IMR-90 (cell line): ENCODE data around the gene RPL27A.

Experiments
- MAFK ChIP-seq: IDR thresholded peaks from 2 replicates; pipeline ENCODE4 v1.6.1; 2012; ENCODE audit warnings: low read depth, low read length, improper control_type of control experiment
- MAZ ChIP-seq: IDR thresholded peaks from 2 replicates; pipeline ENCODE4 v1.6.1; 2012; ENCODE audit warnings: low read depth, mild to moderate bottlenecking, low read length, improper control_type of control experiment, moderate library complexity, borderline replicate concordance
- MXI1 ChIP-seq: IDR thresholded peaks from 2 replicates; pipeline ENCODE4 v1.6.1; 2012; ENCODE audit warnings: low read depth, mild to moderate bottlenecking, low read length, moderate library complexity, borderline replicate concordance
- NFE2L2 ChIP-seq: fragments of 150-350 bp; IDR thresholded peaks from 2 replicates; pipeline ENCODE4 v1.6.1; 2016; ENCODE audit warnings: low read depth, mild to moderate bottlenecking, low read length
- RAD21 ChIP-seq: IDR thresholded peaks from 2 replicates; pipeline ENCODE4 v1.6.1; 2012; ENCODE audit warnings: low read length, improper control_type of control experiment
- TF ChIP-seq, protein P1 (sequence below): conservative IDR thresholded peaks from 2 replicates; pipeline ENCODE4 v1.5.1; 2012; ENCODE audit warnings: mild to moderate bottlenecking, low read depth, low read length, improper control_type of control experiment

- TF ChIP-seq, protein P1, sequence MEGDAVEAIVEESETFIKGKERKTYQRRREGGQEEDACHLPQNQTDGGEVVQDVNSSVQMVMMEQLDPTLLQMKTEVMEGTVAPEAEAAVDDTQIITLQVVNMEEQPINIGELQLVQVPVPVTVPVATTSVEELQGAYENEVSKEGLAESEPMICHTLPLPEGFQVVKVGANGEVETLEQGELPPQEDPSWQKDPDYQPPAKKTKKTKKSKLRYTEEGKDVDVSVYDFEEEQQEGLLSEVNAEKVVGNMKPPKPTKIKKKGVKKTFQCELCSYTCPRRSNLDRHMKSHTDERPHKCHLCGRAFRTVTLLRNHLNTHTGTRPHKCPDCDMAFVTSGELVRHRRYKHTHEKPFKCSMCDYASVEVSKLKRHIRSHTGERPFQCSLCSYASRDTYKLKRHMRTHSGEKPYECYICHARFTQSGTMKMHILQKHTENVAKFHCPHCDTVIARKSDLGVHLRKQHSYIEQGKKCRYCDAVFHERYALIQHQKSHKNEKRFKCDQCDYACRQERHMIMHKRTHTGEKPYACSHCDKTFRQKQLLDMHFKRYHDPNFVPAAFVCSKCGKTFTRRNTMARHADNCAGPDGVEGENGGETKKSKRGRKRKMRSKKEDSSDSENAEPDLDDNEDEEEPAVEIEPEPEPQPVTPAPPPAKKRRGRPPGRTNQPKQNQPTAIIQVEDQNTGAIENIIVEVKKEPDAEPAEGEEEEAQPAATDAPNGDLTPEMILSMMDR: no peak
- TF ChIP-seq MAZ: no peak
- no peak for TF ChIP-seq MAFK
- no peak for TF ChIP-seq RAD21
- no peak for TF ChIP-seq NFE2L2
- no peak for TF ChIP-seq MXI1
These were observed 3.6 kb upstream of the RPL27A start for GRCh38 chr11:8679006-8679405.
